ENCODE measurements around the gene CNBP. TPM values are rescaled to one million over a fixed set of nuclear protein-coding genes. Genes with fewer than 3 reads are reported as not detected.

The CNBP gene
- total and polyA plus RNA-seq, 2 of the 13 experiments (the other 11 are each of a cell fraction or from before 2014, with no cell fraction given) = 282 to 354 TPM

DNA sequence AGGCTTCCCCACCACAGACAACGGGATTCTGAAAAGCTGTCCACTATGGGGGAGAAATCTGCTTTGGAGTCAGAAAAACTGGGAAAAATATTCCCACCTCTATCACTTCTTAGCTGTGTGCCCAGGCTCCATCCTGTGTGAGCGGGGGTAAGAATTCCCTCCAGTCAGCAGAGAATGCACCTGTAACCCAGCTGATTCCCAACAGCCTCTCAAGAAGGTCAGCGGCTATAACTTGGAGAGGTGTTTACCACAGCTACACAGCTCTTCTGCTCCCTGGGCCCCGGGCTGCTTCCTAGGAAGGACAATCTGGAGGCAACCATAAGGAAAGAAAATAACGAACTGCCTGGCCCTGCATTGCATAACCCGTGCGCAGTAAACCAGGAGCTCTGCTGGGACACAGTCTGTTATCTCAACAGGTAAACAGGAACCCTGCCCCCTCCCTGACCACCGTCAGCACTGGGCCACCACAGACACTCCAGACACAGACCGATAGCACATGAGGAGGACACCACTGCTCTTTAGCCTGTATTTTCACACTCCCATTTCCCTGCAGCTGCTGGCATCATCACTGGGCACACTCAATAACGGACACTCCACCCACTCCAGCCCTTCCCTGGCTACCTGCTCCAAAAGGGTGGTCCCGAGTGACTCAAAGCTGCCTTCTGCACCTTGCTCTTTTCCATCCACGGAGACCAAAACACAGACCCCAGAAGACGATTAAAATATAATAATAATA lies 64.2 kb downstream of the CNBP start (continued):
- TF ChIP-seq HNF1B (CRISPR knock-in tag; IDR thresholded peaks at IDR 0.05) = peak; percentile 80
- 0 out of 2 replicates have a peak, but pooled peaks have one; percentile 23 for TF ChIP-seq NAIF1 (CRISPR knock-in tag; IDR thresholded peaks at IDR 0.05; ENCODE audit: borderline replicate concordance)
- no peak for TF ChIP-seq ZNF432 (CRISPR knock-in tag; IDR thresholded peaks at IDR 0.05; ENCODE audit: borderline replicate concordance)
- TF ChIP-seq ZNF30 (CRISPR knock-in tag; IDR thresholded peaks at IDR 0.05) = no peak
- TF ChIP-seq SOX6 (IDR thresholded peaks at IDR 0.05) = no peak
- peak; percentile 89 for TF ChIP-seq SOX6 (CRISPR knock-in tag; IDR thresholded peaks at IDR 0.05)
- peak; percentile 82; the same call in 1 of the 2 replicates for TF ChIP-seq HMG20B (CRISPR knock-in tag; conservative IDR thresholded peaks at IDR 0.05)
- no peak for TF ChIP-seq RFXANK (CRISPR knock-in tag; IDR thresholded peaks at IDR 0.05)
- TF ChIP-seq, protein P1, sequence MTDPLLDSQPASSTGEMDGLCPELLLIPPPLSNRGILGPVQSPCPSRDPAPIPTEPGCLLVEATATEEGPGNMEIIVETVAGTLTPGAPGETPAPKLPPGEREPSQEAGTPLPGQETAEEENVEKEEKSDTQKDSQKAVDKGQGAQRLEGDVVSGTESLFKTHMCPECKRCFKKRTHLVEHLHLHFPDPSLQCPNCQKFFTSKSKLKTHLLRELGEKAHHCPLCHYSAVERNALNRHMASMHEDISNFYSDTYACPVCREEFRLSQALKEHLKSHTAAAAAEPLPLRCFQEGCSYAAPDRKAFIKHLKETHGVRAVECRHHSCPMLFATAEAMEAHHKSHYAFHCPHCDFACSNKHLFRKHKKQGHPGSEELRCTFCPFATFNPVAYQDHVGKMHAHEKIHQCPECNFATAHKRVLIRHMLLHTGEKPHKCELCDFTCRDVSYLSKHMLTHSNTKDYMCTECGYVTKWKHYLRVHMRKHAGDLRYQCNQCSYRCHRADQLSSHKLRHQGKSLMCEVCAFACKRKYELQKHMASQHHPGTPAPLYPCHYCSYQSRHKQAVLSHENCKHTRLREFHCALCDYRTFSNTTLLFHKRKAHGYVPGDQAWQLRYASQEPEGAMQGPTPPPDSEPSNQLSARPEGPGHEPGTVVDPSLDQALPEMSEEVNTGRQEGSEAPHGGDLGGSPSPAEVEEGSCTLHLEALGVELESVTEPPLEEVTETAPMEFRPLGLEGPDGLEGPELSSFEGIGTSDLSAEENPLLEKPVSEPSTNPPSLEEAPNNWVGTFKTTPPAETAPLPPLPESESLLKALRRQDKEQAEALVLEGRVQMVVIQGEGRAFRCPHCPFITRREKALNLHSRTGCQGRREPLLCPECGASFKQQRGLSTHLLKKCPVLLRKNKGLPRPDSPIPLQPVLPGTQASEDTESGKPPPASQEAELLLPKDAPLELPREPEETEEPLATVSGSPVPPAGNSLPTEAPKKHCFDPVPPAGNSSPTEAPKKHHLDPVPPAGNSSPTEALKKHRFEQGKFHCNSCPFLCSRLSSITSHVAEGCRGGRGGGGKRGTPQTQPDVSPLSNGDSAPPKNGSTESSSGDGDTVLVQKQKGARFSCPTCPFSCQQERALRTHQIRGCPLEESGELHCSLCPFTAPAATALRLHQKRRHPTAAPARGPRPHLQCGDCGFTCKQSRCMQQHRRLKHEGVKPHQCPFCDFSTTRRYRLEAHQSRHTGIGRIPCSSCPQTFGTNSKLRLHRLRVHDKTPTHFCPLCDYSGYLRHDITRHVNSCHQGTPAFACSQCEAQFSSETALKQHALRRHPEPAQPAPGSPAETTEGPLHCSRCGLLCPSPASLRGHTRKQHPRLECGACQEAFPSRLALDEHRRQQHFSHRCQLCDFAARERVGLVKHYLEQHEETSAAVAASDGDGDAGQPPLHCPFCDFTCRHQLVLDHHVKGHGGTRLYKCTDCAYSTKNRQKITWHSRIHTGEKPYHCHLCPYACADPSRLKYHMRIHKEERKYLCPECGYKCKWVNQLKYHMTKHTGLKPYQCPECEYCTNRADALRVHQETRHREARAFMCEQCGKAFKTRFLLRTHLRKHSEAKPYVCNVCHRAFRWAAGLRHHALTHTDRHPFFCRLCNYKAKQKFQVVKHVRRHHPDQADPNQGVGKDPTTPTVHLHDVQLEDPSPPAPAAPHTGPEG (CRISPR knock-in tag; IDR thresholded peaks at IDR 0.05) = 0 out of 2 replicates have a peak, but pooled peaks have one; percentile 28
- TF ChIP-seq IKZF4 (CRISPR knock-in tag; IDR thresholded peaks at IDR 0.05; ENCODE audit: borderline replicate concordance, low read depth, not compliant biosample characterization) = no peak
- TF ChIP-seq, protein P2, sequence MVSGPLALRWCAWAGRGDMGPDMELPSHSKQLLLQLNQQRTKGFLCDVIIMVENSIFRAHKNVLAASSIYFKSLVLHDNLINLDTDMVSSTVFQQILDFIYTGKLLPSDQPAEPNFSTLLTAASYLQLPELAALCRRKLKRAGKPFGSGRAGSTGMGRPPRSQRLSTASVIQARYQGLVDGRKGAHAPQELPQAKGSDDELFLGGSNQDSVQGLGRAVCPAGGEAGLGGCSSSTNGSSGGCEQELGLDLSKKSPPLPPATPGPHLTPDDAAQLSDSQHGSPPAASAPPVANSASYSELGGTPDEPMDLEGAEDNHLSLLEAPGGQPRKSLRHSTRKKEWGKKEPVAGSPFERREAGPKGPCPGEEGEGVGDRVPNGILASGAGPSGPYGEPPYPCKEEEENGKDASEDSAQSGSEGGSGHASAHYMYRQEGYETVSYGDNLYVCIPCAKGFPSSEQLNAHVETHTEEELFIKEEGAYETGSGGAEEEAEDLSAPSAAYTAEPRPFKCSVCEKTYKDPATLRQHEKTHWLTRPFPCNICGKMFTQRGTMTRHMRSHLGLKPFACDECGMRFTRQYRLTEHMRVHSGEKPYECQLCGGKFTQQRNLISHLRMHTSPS (CRISPR knock-in tag; IDR thresholded peaks at IDR 0.05; ENCODE audit: low read depth) = 0 out of 2 replicates have a peak, but pooled peaks have one; percentile 61
- TF ChIP-seq, protein P3, sequence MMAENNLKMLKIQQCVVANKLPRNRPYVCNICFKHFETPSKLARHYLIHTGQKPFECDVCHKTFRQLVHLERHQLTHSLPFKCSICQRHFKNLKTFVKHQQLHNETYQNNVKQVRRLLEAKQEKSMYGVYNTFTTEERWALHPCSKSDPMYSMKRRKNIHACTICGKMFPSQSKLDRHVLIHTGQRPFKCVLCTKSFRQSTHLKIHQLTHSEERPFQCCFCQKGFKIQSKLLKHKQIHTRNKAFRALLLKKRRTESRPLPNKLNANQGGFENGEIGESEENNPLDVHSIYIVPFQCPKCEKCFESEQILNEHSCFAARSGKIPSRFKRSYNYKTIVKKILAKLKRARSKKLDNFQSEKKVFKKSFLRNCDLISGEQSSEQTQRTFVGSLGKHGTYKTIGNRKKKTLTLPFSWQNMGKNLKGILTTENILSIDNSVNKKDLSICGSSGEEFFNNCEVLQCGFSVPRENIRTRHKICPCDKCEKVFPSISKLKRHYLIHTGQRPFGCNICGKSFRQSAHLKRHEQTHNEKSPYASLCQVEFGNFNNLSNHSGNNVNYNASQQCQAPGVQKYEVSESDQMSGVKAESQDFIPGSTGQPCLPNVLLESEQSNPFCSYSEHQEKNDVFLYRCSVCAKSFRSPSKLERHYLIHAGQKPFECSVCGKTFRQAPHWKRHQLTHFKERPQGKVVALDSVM (CRISPR knock-in tag; IDR thresholded peaks at IDR 0.05) = 0 out of 2 replicates have a peak, but pooled peaks have one; percentile 52
- TF ChIP-seq, protein P4, sequence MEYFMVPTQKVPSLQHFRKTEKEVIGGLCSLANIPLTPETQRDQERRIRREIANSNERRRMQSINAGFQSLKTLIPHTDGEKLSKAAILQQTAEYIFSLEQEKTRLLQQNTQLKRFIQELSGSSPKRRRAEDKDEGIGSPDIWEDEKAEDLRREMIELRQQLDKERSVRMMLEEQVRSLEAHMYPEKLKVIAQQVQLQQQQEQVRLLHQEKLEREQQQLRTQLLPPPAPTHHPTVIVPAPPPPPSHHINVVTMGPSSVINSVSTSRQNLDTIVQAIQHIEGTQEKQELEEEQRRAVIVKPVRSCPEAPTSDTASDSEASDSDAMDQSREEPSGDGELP (IDR thresholded peaks at IDR 0.05; ENCODE audit: borderline replicate concordance, low read depth) = peak; percentile 70
- TF ChIP-seq, protein P5, sequence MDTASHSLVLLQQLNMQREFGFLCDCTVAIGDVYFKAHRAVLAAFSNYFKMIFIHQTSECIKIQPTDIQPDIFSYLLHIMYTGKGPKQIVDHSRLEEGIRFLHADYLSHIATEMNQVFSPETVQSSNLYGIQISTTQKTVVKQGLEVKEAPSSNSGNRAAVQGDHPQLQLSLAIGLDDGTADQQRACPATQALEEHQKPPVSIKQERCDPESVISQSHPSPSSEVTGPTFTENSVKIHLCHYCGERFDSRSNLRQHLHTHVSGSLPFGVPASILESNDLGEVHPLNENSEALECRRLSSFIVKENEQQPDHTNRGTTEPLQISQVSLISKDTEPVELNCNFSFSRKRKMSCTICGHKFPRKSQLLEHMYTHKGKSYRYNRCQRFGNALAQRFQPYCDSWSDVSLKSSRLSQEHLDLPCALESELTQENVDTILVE (CRISPR knock-in tag; IDR thresholded peaks at IDR 0.05) = peak; percentile 94
- TF ChIP-seq ZNF768 (CRISPR knock-in tag; IDR thresholded peaks at IDR 0.05) = no peak

Data from HepG2 (cell line).